H1 (cell line): ENCODE measurements around the gene CEP95. TPM values are rescaled to one million over a fixed set of nuclear protein-coding genes. Genes with fewer than 3 reads are reported as not detected.

ENCODE experiments used
- CTCF ChIA-PET: fragments of 300-600 bp; sonication (Branson Sonifier 250); formaldehyde crosslinking; loops from one replicate; lab custom pipeline; 2021; ENCODE audit not compliant: partially characterized antibody; lab: Charles Lee
- POLR2A ChIA-PET: fragments of 300-600 bp; sonication (Branson Sonifier 250); formaldehyde crosslinking; loops from one replicate; lab custom pipeline; 2021; ENCODE audit warnings: inconsistent platforms; ENCODE audit not compliant: partially characterized antibody; lab: Charles Lee
- DNase-seq, 2 experiments: peaks; one replicate each; pipeline versions ENCODE4 v3.0.0 to v3.0.0-alpha.2; 2010 to 2022; ENCODE audit warnings: low spot score in 2 of 2, low read depth in 1 of 2, mixed read lengths in 1 of 2
- FAIRE-seq: peaks from 2 replicates; lab custom pipeline; 2011; peaks lifted over from hg19 to GRCh38; lab: Jason Lieb, UNC
- H2AFZ ChIP-seq: 2 replicates; pipeline ENCODE4 v1.8.1; 2012; ENCODE audit warnings: low read length, inconsistent platforms
- H2AK5ac ChIP-seq: 2 replicates; pipeline ENCODE4 v1.6.1; 2013; ENCODE audit warnings: low read depth, low read length
- H2BK120ac ChIP-seq: replicated peaks from 2 replicates; pipeline ENCODE3; 2013; ENCODE audit warnings: low read depth, low read length, inconsistent platforms
- H2BK12ac ChIP-seq: 2 replicates; pipeline ENCODE4 v1.6.1; 2013; ENCODE audit warnings: low read depth, low read length
- H2BK15ac ChIP-seq: 2 replicates; pipeline ENCODE4 v1.6.1; 2013; ENCODE audit warnings: low read length
- H2BK20ac ChIP-seq: 2 replicates; pipeline ENCODE4 v1.6.1; 2013; ENCODE audit warnings: low read length
- H2BK5ac ChIP-seq: 2 replicates; pipeline ENCODE4 v1.6.1; 2013; ENCODE audit warnings: low read depth, low read length
- H3K14ac ChIP-seq: 2 replicates; pipeline ENCODE4 v1.6.1; 2013; ENCODE audit warnings: inconsistent platforms; ENCODE audit not compliant: insufficient read length
- H3K18ac ChIP-seq: 2 replicates; pipeline ENCODE4 v1.6.1; 2013; ENCODE audit warnings: low read length; ENCODE audit errors: extremely low read depth
- H3K23ac ChIP-seq: 2 replicates; pipeline ENCODE4 v1.6.1; 2013; ENCODE audit warnings: inconsistent platforms; ENCODE audit not compliant: insufficient read length
- H3K23me2 ChIP-seq: 2 replicates; pipeline ENCODE4 v1.6.1; 2013; ENCODE audit warnings: low read depth, low read length
- H3K27ac ChIP-seq: 2 replicates; pipeline ENCODE4 v1.6.1; 2011; ENCODE audit warnings: low read depth, low read length, inconsistent platforms
- H3K27me3 ChIP-seq, 4 experiments: replicated peaks in 1 of 4; 1 replicate in 1 of 4; 2 replicates in 3 of 4; pipeline versions ENCODE4 v1.6.1 to v1.8.1; 2011 to 2013; ENCODE audit warnings: low read length in 3 of 4, mild to moderate bottlenecking in 3 of 4, inconsistent platforms in 2 of 4, mixed read lengths in 2 of 4, moderate library complexity in 1 of 4; ENCODE audit not compliant: control insufficient read depth in 3 of 4, insufficient read depth in 3 of 4; ENCODE audit errors: extremely low read depth in 1 of 4
- H3K36me3 ChIP-seq, 4 experiments: 2 replicates each; pipeline versions ENCODE4 v1.6.1 to v1.8.1; 2011 to 2013; ENCODE audit warnings: mild to moderate bottlenecking in 4 of 4, low read length in 3 of 4, moderate library complexity in 2 of 4, control low read depth in 1 of 4, inconsistent platforms in 1 of 4; ENCODE audit not compliant: insufficient read depth in 4 of 4, control insufficient read depth in 2 of 4
- H3K4ac ChIP-seq: replicated peaks from 2 replicates; pipeline ENCODE3; 2013; ENCODE audit warnings: low read length, low read depth, mixed read lengths, inconsistent platforms; ENCODE audit not compliant: insufficient read length
- H3K4me1 ChIP-seq, 4 experiments: replicated peaks in 1 of 4; 1 replicate in 1 of 4; 2 replicates in 3 of 4; pipeline versions ENCODE4 v1.6.1 to v1.8.1; 2011 to 2013; ENCODE audit warnings: low read length in 3 of 4, inconsistent platforms in 2 of 4, mixed read lengths in 1 of 4; ENCODE audit not compliant: insufficient read depth in 4 of 4, control insufficient read depth in 3 of 4
- H3K4me2 ChIP-seq, 2 experiments: 2 replicates each; pipeline versions ENCODE4 v1.6.1 to v1.8.1; 2011 to 2013; ENCODE audit warnings: low read depth in 2 of 2, low read length in 2 of 2, control low read depth in 1 of 2, inconsistent platforms in 1 of 2, mild to moderate bottlenecking in 1 of 2; ENCODE audit not compliant: insufficient read depth in 1 of 2
- H3K4me3 ChIP-seq, 4 experiments: fragments of 200-600, 300-600 bp in 1 of 4; sonication (generic), shearing (Covaris generic), sonication (Bioruptor Twin) in 1 of 4; 2 replicates each; pipeline versions ENCODE4 v1.5.1 to v1.8.1; 2011 to 2016; ENCODE audit warnings: low read length in 4 of 4, low read depth in 3 of 4, control low read depth in 2 of 4, inconsistent platforms in 2 of 4, mild to moderate bottlenecking in 2 of 4, mixed read lengths in 1 of 4, moderate library complexity in 1 of 4; ENCODE audit not compliant: insufficient read depth in 2 of 4; ENCODE audit errors: extremely low read depth in 1 of 4
- H3K56ac ChIP-seq: replicated peaks from 2 replicates; pipeline ENCODE3; 2013; ENCODE audit warnings: low read depth, mild to moderate bottlenecking, mixed read lengths, low read length, inconsistent platforms; ENCODE audit not compliant: insufficient read length
- H3K79me1 ChIP-seq: 2 replicates; pipeline ENCODE4 v1.6.1; 2013; ENCODE audit warnings: low read depth, low read length, control low read depth
- H3K79me2 ChIP-seq, 2 experiments: 2 replicates each; pipeline versions ENCODE4 v1.6.1 to v1.8.1; 2012 to 2013; ENCODE audit warnings: low read length in 2 of 2, mild to moderate bottlenecking in 2 of 2, inconsistent platforms in 1 of 2; ENCODE audit not compliant: insufficient read depth in 2 of 2, control insufficient read depth in 1 of 2
- H3K9ac ChIP-seq, 4 experiments: replicated peaks in 1 of 4; 1 replicate in 1 of 4; 2 replicates in 3 of 4; pipeline versions ENCODE4 v1.6.1 to v1.8.1; 2011 to 2013; ENCODE audit warnings: low read depth in 3 of 4, low read length in 3 of 4, control low read depth in 2 of 4, mild to moderate bottlenecking in 2 of 4, moderate library complexity in 2 of 4, inconsistent platforms in 1 of 4; ENCODE audit errors: extremely low read depth in 1 of 4
- H3K9me3 ChIP-seq, 2 experiments: 2 replicates each; pipeline versions ENCODE4 v1.6.1 to v1.8.1; 2012 to 2013; ENCODE audit warnings: mild to moderate bottlenecking in 2 of 2, moderate library complexity in 2 of 2, control low read depth in 1 of 2, inconsistent platforms in 1 of 2, low read depth in 1 of 2, low read length in 1 of 2, mixed read lengths in 1 of 2; ENCODE audit not compliant: insufficient read depth in 2 of 2
- H4K20me1 ChIP-seq, 2 experiments: replicated peaks in 1 of 2; 2 replicates each; pipeline versions ENCODE3 to v1.8.1; 2011 to 2013; ENCODE audit warnings: inconsistent platforms in 2 of 2, low read length in 2 of 2, mild to moderate bottlenecking in 1 of 2; ENCODE audit not compliant: insufficient read depth in 2 of 2, control insufficient read depth in 1 of 2
- H4K5ac ChIP-seq: 2 replicates; pipeline ENCODE4 v1.6.1; 2013; ENCODE audit warnings: low read length, low read depth, mixed read lengths, inconsistent platforms; ENCODE audit not compliant: insufficient read length
- H4K8ac ChIP-seq: 2 replicates; pipeline ENCODE4 v1.8.0; 2013; ENCODE audit warnings: mild to moderate bottlenecking, moderate library complexity, low read length, inconsistent platforms; ENCODE audit not compliant: insufficient read depth; ENCODE audit errors: extremely low read depth
- H4K91ac ChIP-seq: replicated peaks from 2 replicates; pipeline ENCODE3; 2013; ENCODE audit warnings: low read length, mixed read lengths, inconsistent platforms; ENCODE audit not compliant: insufficient read length
- BACH1 ChIP-seq: IDR thresholded peaks from 2 replicates; pipeline ENCODE4 v1.6.1; 2012; ENCODE audit warnings: low read length, improper control_type of control experiment
- CEBPB ChIP-seq: IDR thresholded peaks from 2 replicates; pipeline ENCODE4 v1.6.1; 2012; ENCODE audit warnings: low read depth, low read length
- CHD2 ChIP-seq: IDR thresholded peaks from 2 replicates; pipeline ENCODE4 v1.6.1; 2012; ENCODE audit warnings: low read length, improper control_type of control experiment
- CREB1 ChIP-seq: IDR thresholded peaks from 2 replicates; pipeline ENCODE4 v1.6.1; 2012; ENCODE audit warnings: inconsistent platforms
- EP300 ChIP-seq, 2 experiments: IDR thresholded peaks; 1 replicate in 1 of 2; 2 replicates in 1 of 2; pipeline ENCODE4 v1.6.1; 2011 to 2012; ENCODE audit warnings: low read depth in 2 of 2, low read length in 2 of 2, mild to moderate bottlenecking in 2 of 2, borderline replicate concordance in 1 of 2, inconsistent platforms in 1 of 2, moderate library complexity in 1 of 2
- NANOG ChIP-seq: IDR thresholded peaks from 2 replicates; pipeline ENCODE4 v1.6.1; 2011; ENCODE audit warnings: low read length, low read depth, mild to moderate bottlenecking, inconsistent platforms; ENCODE audit not compliant: insufficient read depth, poor library complexity, severe bottlenecking
- NRF1 ChIP-seq: IDR thresholded peaks from 2 replicates; pipeline ENCODE4 v1.6.1; 2011; ENCODE audit warnings: mild to moderate bottlenecking, low read depth, low read length, improper control_type of control experiment
- PHF8 ChIP-seq: fragments of 200-600 bp; sonication (generic); conservative IDR thresholded peaks from 2 replicates; pipeline ENCODE4 v1.7.1; 2012; ENCODE audit warnings: low read depth, mild to moderate bottlenecking, inconsistent platforms, low read length, moderate library complexity
- POLR2A ChIP-seq, 2 experiments: IDR thresholded peaks; 1 replicate in 1 of 2; 2 replicates in 1 of 2; pipeline ENCODE4 v1.6.1; 2011; ENCODE audit warnings: low read depth in 2 of 2, low read length in 2 of 2, mild to moderate bottlenecking in 2 of 2; ENCODE audit errors: control extremely low read depth in 1 of 2
- POU5F1 ChIP-seq: IDR thresholded peaks from 2 replicates; pipeline ENCODE4 v1.6.1; 2011; ENCODE audit warnings: low read depth, mild to moderate bottlenecking, low read length, moderate library complexity
- TAF1 ChIP-seq: IDR thresholded peaks from 2 replicates; pipeline ENCODE4 v1.6.1; 2011; ENCODE audit warnings: mild to moderate bottlenecking, low read depth, low read length
- TCF12 ChIP-seq: IDR thresholded peaks from 2 replicates; pipeline ENCODE4 v1.6.1; 2011; ENCODE audit warnings: low read depth, mild to moderate bottlenecking, low read length
- TEAD4 ChIP-seq: IDR thresholded peaks from 2 replicates; pipeline ENCODE4 v1.6.1; 2012; ENCODE audit warnings: low read depth, low read length, inconsistent platforms, mixed read lengths
- WGBS, 2 experiments: shearing (Covaris generic) in 1 of 2; methylation state at CpG; one replicate each; pipeline versions ENCODE4 v1.1.6 to v1.1.7; 2013 to 2015; ENCODE audit warnings: low lambda C conversion rate in 2 of 2, mixed read lengths in 2 of 2, inconsistent platforms in 1 of 2, low coverage in 1 of 2, missing lambda C conversion rate in 1 of 2; ENCODE audit not compliant: insufficient replicate concordance in 2 of 2, insufficient coverage in 1 of 2, insufficient read length in 1 of 2; ENCODE audit errors: extremely low coverage in 1 of 2, missing lambda C conversion rate in 1 of 2; 5-methylcytosine and 5-hydroxymethylcytosine counted together
- polyA plus RNA-seq, 7 experiments: library from polyadenylated mRNA; depleted of rRNA in 3 of 7; stranded (reverse) in 5 of 7; unstranded in 2 of 7; fragments of >200 nt in 5 of 7; fragments of 200-250 nt in 2 of 7; gene quantifications; 1 replicate in 5 of 7; 2 replicates in 1 of 7; 4 replicates in 1 of 7; pipeline versions ENCODE4 v1.2.1 to v1.2.3, GENCODE V29; 2011 to 2013; ENCODE audit warnings: missing spikeins in 2 of 7, mixed read lengths in 2 of 7
- total RNA-seq: library from RNA; stranded (reverse); fragmentation: NEBNext Ultra II Directional; extraction: Animal tissue kit (Norgen Biotek cat#: 25700); gene quantifications from 2 replicates; pipeline ENCODE4 v1.2.1, GENCODE V29; 2021

Gene CEP95
- total and polyA plus RNA-seq, 2 of the 8 experiments (the other 6 are each of a cell fraction or from before 2014, with no cell fraction given), result 22.3 to 51.5 TPM

GRCh38 chr17:64498308-64499203 is 8.2 kb upstream of the CEP95 start:
- H3K27ac ChIP-seq, result no peak overlapping the region
- no peak overlapping the region for H4K91ac ChIP-seq
- no peak overlapping the region for H3K14ac ChIP-seq
- no peak overlapping the region for H3K4ac ChIP-seq
- FAIRE-seq (no peak), DNase-seq (no peak)
- H3K79me1 ChIP-seq, result peaks cover 6% of the 10 kb centered on the region
- H3K9ac ChIP-seq, result no peak overlapping the region
- no peak overlapping the region for H2BK5ac ChIP-seq
- no peak overlapping the region for H3K56ac ChIP-seq
- H3K79me2 ChIP-seq, result peaks cover 10 to 65% of the 10 kb centered on the region in 2 experiments
- H4K20me1 ChIP-seq, result peaks cover 11 to 17% of the 10 kb centered on the region in 2 experiments
- no peaks in the 10 kb centered on the region for H3K9me3 ChIP-seq
- ChIA-PET CTCF (interaction anchor here (0.8 to 4.6 kb wide), 5 partner anchors 12 to 470 kb away, joined by 3 to 29 read pairs (median 3); no protein-coding TSS in a partner anchor), POLR2A (interaction anchor here (0.6 to 11.8 kb wide), 27 partner anchors 6 to 724 kb away, joined by 3 to 320 read pairs (median 5); partner anchors contain the start of genes CEP95, DDX5 and SMURF2)
- no peak overlapping the region for H2AK5ac ChIP-seq
- no peaks in the 10 kb centered on the region for H3K27me3 ChIP-seq
- 85% methylated on average over 7 of the region's 7 CpGs; no CpG with 5 or more reads in 1 of the 2 experiments for WGBS, 2 experiments
- H3K23me2 ChIP-seq, result peaks cover 6% of the 10 kb centered on the region
- peak overlapping the region in 1 of 4 experiments; percentile 70; a peak in 2 of 8 replicates for H3K4me3 ChIP-seq
- no peak overlapping the region for H2BK120ac ChIP-seq
- no peak overlapping the region for H3K18ac ChIP-seq
- peak overlapping the region in 1 of 2 experiments; percentile 92; a peak in 3 of 4 replicates for H3K4me2 ChIP-seq
- H4K5ac ChIP-seq, result no peak overlapping the region
- H3K36me3 ChIP-seq, result peaks cover 40 to 59% (median 45%) of the 10 kb centered on the region in 4 experiments
- no peak overlapping the region for H2BK20ac ChIP-seq
- no peak overlapping the region for H3K23ac ChIP-seq
- H3K4me1 ChIP-seq, result peaks cover 0 to 7% (median 3%) of the 10 kb centered on the region in 4 experiments; a peak in 5 of 7 replicates
- H2BK12ac ChIP-seq, result no peak overlapping the region
- no peak overlapping the region for H2BK15ac ChIP-seq
- H4K8ac ChIP-seq, result no peak overlapping the region
- H2AFZ ChIP-seq, result no peak overlapping the region
- TF ChIP-seq TCF12, result no peak
- TF ChIP-seq NRF1, result no peak
- no peak for TF ChIP-seq EP300 (IDR thresholded peaks at IDR 0.05; ENCODE audit: borderline replicate concordance in 1 of 2, low read depth in 2 of 2, low read length in 2 of 2)
- no peak for TF ChIP-seq PHF8
- no peak for TF ChIP-seq TEAD4
- no peak for TF ChIP-seq CREB1
- no peak for TF ChIP-seq BACH1
- TF ChIP-seq TAF1, result no peak
- TF ChIP-seq CEBPB, result no peak
- TF ChIP-seq POLR2A (IDR thresholded peaks at IDR 0.05; ENCODE audit: control extremely low read depth in 1 of 2, low read depth in 2 of 2, low read length in 2 of 2), result peak; percentile 67 to 88
- 0 out of 2 replicates have a peak, but pooled peaks have one; percentile 13 for TF ChIP-seq CHD2
- no peak for TF ChIP-seq POU5F1
- no peak for TF ChIP-seq NANOG
